Heart left ventricle (tissue), 16 donors: Measurements from ENCODE around the gene LINGO1. TPM values are rescaled to one million over a fixed set of nuclear protein-coding genes. Genes with fewer than 3 reads are reported as not detected.

ENCODE experiments used
- ATAC-seq, 4 donors: fragments of 200-7000 bp; cut with Tn5 transposase; one replicate each; pipeline ENCODE4 v1.9.1; 2020 to 2022; ENCODE audit warnings: moderate library complexity in 4 of 4, mild to moderate bottlenecking in 3 of 4, moderate number of reproducible peaks in 1 of 4
- DNase-seq, 5 donors: peaks; one replicate each; pipeline ENCODE4 v3.0.0-alpha.2; 2020
- H3K27ac ChIP-seq, 12 donors: fragments of 200-600 bp; sonication (generic) in 4 of 12; one replicate each; pipeline versions ENCODE4 v1.5.0 to v1.8.0; 2016 to 2022; ENCODE audit warnings: mild to moderate bottlenecking in 2 of 12
- H3K27me3 ChIP-seq, 9 donors: fragments of 200-600 bp; sonication (generic) in 2 of 9; one replicate each; pipeline versions ENCODE4 v1.5.1 to v1.8.0; 2016 to 2022; ENCODE audit warnings: mild to moderate bottlenecking in 3 of 9
- H3K36me3 ChIP-seq, 9 donors: fragments of 200-600 bp; sonication (generic) in 2 of 9; one replicate each; pipeline versions ENCODE4 v1.5.0 to v1.8.0; 2018 to 2022; ENCODE audit warnings: mild to moderate bottlenecking in 2 of 9
- H3K4me1 ChIP-seq, 12 donors: fragments of 200-600 bp; sonication (generic) in 4 of 12; one replicate each; pipeline versions ENCODE4 v1.5.0 to v1.8.0; 2016 to 2022; ENCODE audit warnings: mild to moderate bottlenecking in 3 of 12
- H3K4me3 ChIP-seq, 12 donors: fragments of 200-600 bp; sonication (generic) in 4 of 12; one replicate each; pipeline versions ENCODE4 v1.5.0 to v1.8.0; 2017 to 2022; ENCODE audit warnings: mild to moderate bottlenecking in 9 of 12, moderate library complexity in 4 of 12
- H3K9me3 ChIP-seq, 12 donors: fragments of 200-600 bp; sonication (generic) in 4 of 12; one replicate each; pipeline versions ENCODE4 v1.5.0 to v1.8.0; 2016 to 2022; ENCODE audit warnings: mild to moderate bottlenecking in 1 of 12
- POLR2A ChIP-seq, 2 donors: fragments of 450-650 bp; IDR thresholded peaks; one replicate each; pipeline ENCODE4 v1.6.1; 2017; ENCODE audit warnings: antibody characterized with exemption in 2 of 2, mild to moderate bottlenecking in 2 of 2, moderate library complexity in 2 of 2
- WGBS, 4 donors: extraction: QIAGEN DNeasy Blood & Tissue Kit in 2 of 4; methylation state at CpG; one replicate each; pipeline versions ENCODE4 v1.1.5 to v1.1.7; 2013 to 2018; 5-methylcytosine and 5-hydroxymethylcytosine counted together
- intact Hi-C, 10 donors: fragments of 100-400 bp; cut with DNase I; formaldehyde crosslinking; loops; one replicate each; pipeline versions ENCODE4 v1.11.1 to v1.14.2; 2022
- polyA plus RNA-seq, 2 donors: library from polyadenylated mRNA; stranded (reverse); fragments of 200-250 nt; gene quantifications; one replicate each; pipeline ENCODE4 v1.2.3, GENCODE V29; 2013
- total RNA-seq, 9 donors: library from RNA; depleted of rRNA in 2 of 9; stranded (reverse); fragments of >200 nt in 2 of 9; fragmentation: NEBNext Ultra II Directional in 3 of 9; extraction: Animal tissue kit (Norgen Biotek cat#: 25700) in 3 of 9; gene quantifications; one replicate each; pipeline versions ENCODE4 v1.1.0 to v1.2.4, GENCODE V29; 2016 to 2023
- TF ChIP-seq, protein P1 (sequence below), 12 donors: fragments of 200-600 bp; sonication (generic) in 4 of 12; IDR thresholded peaks; one replicate each; pipeline versions ENCODE4 v1.5.0 to v1.8.0; 2018 to 2022; ENCODE audit warnings: antibody characterized with exemption in 12 of 12, mild to moderate bottlenecking in 5 of 12
- donor health status: ischemic (EF 13 %, LVEDD 7.1; RV severe dilation, severe dysfunction).
- donor health status: healthy with polysubstance abuse.
- donor health status: DM: no; HTN: yes; CAD: no.
- donor health status: DM: no; HTN: no; CAD: no.
- donor health status: ischemic (EF 25% LVEDD 6.9; RV normal size, moderate dysfunction).
- donor health status: ischemic (EF 25% LVEDD 5.7; RV mildly dilated, moderate dysfunction).
- donor health status: healthy.
- donor health status: DM: yes; HTN: yes; CAD: no.
- donor health status: ischemic (EF 35%, LVEDD 5.7; RV mildly dilated, moderate dysfunction).
- donor health status: nonischemic (EF 11% LVEDD 7.7; RV severe dilation, severe dysfunction).
- donor health status: DM: yes; HTN: yes; CAD: no.
- donor health status: PGD.
- donor health status: ischemic (EF 29% LVEDD 5.4; RV normal size, mild dysfunction).
- donor health status: nonischemic (EF 23%, LVEDD 6.1; RV moderate dilation, normal function).

Gene LINGO1
- total and polyA plus RNA-seq, 11 donors = 0.49 to 4.0 (median 1.7) TPM

DNA sequence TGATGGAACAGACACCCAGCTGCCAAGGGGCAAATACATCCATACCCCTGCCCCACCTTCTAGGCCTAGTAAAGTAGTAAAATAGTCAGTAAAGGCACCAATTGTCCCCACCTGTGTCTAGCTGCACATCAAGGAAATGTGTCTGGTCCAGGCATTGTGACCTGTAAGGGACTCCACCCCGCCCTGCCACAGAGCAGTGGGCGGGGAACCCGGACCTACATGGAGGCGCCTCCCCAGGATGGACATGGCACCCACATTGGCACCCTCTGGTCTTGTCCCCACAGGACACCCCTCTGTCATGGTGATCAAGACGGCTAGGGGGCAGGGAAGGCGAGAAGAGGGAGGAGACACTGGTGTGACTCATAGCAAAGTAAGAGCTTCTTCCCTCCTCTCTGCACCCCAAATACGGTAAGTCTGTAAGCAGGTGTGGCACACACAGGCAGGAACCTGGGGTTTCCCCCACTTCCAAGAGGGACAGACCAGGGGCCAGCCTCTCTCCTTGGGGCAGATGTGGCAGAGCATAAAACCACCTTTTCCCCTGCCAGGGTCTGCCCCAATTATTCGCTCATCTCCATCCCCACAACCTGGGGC, 13.5 kb upstream of the LINGO1 start:
- intact Hi-C loops = no loop called here
- 84 to 90% (median 88%) methylated on average over 6 to 8 of the region's 8 CpGs for WGBS, 4 donors
- no peak overlapping the region for H3K4me3 ChIP-seq
- DNase-seq (no peak), ATAC-seq (no peak)
- H3K27me3 ChIP-seq = peaks cover 0 to 25% (median 0%) of the 10 kb centered on the region in 9 donors
- no peaks in the 10 kb centered on the region for H3K36me3 ChIP-seq
- TF ChIP-seq, protein P1, sequence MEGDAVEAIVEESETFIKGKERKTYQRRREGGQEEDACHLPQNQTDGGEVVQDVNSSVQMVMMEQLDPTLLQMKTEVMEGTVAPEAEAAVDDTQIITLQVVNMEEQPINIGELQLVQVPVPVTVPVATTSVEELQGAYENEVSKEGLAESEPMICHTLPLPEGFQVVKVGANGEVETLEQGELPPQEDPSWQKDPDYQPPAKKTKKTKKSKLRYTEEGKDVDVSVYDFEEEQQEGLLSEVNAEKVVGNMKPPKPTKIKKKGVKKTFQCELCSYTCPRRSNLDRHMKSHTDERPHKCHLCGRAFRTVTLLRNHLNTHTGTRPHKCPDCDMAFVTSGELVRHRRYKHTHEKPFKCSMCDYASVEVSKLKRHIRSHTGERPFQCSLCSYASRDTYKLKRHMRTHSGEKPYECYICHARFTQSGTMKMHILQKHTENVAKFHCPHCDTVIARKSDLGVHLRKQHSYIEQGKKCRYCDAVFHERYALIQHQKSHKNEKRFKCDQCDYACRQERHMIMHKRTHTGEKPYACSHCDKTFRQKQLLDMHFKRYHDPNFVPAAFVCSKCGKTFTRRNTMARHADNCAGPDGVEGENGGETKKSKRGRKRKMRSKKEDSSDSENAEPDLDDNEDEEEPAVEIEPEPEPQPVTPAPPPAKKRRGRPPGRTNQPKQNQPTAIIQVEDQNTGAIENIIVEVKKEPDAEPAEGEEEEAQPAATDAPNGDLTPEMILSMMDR (IDR thresholded peaks at IDR 0.05) = no peak
- TF ChIP-seq POLR2A (IDR thresholded peaks at IDR 0.05) = no peak
- no peaks in the 10 kb centered on the region for H3K4me1 ChIP-seq
- no peak overlapping the region for H3K27ac ChIP-seq
- H3K9me3 ChIP-seq = no peaks in the 10 kb centered on the region

DNA sequence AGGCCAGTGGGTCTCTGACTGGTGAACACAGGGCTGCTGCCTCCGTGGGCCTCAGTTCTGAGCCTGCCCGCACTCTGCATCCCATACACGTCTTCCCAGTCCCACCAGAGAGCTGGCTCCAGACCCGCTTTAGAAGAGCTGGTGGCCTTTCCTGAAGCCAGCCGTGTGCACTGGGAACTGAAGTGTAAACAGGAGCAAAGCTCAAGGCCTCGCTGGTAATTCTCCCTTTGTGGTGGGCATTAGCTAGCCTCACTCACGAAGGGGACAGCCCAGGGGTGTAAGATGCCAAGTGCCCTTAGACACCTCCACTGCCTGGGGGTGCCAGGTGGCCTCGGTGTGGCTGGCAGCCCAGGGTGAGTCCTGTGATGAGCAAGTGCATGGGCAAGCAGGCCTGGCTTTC, 12.9 kb upstream of the LINGO1 start:
- intact Hi-C loops = no loop called here
- no peaks in the 10 kb centered on the region for H3K9me3 ChIP-seq
- TF ChIP-seq POLR2A (IDR thresholded peaks at IDR 0.05) = no peak
- TF ChIP-seq, protein P1 (IDR thresholded peaks at IDR 0.05) = no peak
- no peaks in the 10 kb centered on the region for H3K36me3 ChIP-seq
- no peak overlapping the region for H3K27ac ChIP-seq
- 86 to 88% (median 88%) methylated on average over 7 to 8 of the region's 8 CpGs for WGBS, 4 donors
- H3K4me3 ChIP-seq = no peak overlapping the region
- ATAC-seq = no peak
- peaks cover 0 to 29% (median 0%) of the 10 kb centered on the region in 9 donors for H3K27me3 ChIP-seq
- DNase-seq = no peak
- no peaks in the 10 kb centered on the region for H3K4me1 ChIP-seq

DNA sequence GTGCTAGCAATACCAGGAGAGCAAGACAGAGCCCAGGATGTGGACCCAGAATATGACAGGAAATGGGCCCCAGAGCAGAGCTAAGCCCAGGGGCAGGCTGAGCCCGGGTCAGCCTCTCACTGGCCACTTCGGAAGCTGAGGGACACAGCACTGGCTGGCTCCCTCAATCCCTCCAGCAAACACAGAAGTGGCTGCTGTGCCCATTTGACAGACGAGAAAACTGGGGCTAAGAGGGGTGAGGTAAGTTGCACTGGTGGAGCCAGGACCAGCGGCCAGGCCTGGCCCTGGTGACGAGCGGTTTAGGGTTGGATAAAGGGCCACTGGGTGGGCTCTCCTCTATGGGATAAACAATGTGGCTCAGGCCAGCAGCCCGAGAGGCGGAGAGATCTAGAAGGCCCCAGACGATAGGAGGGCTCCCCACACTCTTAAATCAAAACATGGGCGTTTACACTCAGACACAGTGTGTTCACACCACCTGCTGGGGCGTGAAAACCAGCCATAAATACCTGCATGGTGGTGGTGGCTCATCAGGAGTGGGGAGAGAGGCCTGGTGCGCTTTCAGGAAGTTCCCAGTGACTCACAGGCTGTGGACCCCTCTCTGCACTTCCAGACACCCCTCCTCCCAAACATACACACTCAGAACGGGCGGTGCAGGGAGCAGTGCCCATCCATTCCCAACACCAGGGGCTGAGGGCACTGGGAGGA, 12.0 kb upstream of the LINGO1 start:
- H3K9me3 ChIP-seq = no peaks in the 10 kb centered on the region
- peaks cover 0 to 29% (median 0%) of the 10 kb centered on the region in 9 donors for H3K27me3 ChIP-seq
- DNase-seq = no peak
- no peaks in the 10 kb centered on the region for H3K4me1 ChIP-seq
- H3K4me3 ChIP-seq = no peak overlapping the region
- TF ChIP-seq, protein P1 (IDR thresholded peaks at IDR 0.05) = no peak
- no peak for TF ChIP-seq POLR2A (IDR thresholded peaks at IDR 0.05)
- H3K27ac ChIP-seq = no peak overlapping the region
- intact Hi-C loops = no loop called here
- H3K36me3 ChIP-seq = no peaks in the 10 kb centered on the region
- no peak for ATAC-seq
- WGBS, 4 donors = 83 to 84% (median 84%) methylated on average over 12 to 14 of the region's 14 CpGs

DNA sequence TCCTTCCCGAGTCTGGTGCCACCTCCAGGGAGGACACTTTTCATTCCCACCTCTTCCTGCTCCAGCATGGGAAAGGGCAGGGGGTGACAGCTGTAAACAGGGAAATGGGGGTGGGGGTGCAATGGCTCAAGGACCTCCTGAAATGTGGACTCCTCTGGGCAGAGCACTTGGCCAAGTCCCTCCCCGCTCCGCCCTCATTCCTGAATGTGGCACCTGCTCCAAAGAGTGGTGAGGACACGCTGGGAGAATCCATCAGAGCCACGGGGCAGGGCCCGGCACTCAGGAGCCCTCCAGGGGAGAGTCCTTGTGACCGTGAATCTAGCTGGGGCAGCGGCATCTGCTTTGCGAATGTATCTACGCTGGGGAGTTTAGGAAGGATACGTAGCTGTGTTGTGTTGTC, 11.1 kb upstream of the LINGO1 start:
- no peak for DNase-seq
- no peak for TF ChIP-seq POLR2A (IDR thresholded peaks at IDR 0.05)
- TF ChIP-seq, protein P1 (IDR thresholded peaks at IDR 0.05) = no peak
- ATAC-seq = no peak
- intact Hi-C loops = no loop called here
- Histone ChIP-seq H3K27ac (no peak overlapping the region), H3K4me3 (no peak overlapping the region), H3K36me3 (no peaks in the 10 kb centered on the region), H3K9me3 (no peaks in the 10 kb centered on the region), H3K27me3 (peaks cover 0 to 29% (median 0%) of the 10 kb centered on the region in 9 donors), H3K4me1 (no peaks in the 10 kb centered on the region)
- WGBS, 4 donors = 81 to 89% (median 87%) methylated on average over 11 of the region's 11 CpGs
